Stimulated activated CD8-positive, alpha-beta memory T cell treated with anti-CD3 and anti-CD28 coated beads, Interleukin-12 subunit alpha, Interleukin-12 subunit beta, amount 100 ng/mL, for 24 hours (primary cell): Measurements from ENCODE around the gene PRELP.
"Not testable (repeated sequence)": the region's sequence is repeated elsewhere in the genome, so short reads cannot be mapped to it uniquely, and the experiment has no call there.

Source experiments
- DNase-seq: peaks from one replicate; pipeline ENCODE4 v3.0.0-alpha.2; 2020; ENCODE audit errors: extremely low read depth

Gene PRELP

GRCh38 chr1:203475012-203475981 lies at the start of gene PRELP:
Gene PRELP, plus strand, starts transcription at chr1:203475806. Its CDS starts 7,379 bp downstream, at chr1:203483185.
- no peak for DNase-seq

GRCh38 chr1:203426366-203426765 lies 49.2 kb upstream of the PRELP start:
- DNase-seq: no peak

- DNase-seq: no peak
These were observed 48.7 kb upstream of the PRELP start for GRCh38 chr1:203426870-203427269.

GRCh38 chr1:203427451-203427850 lies 48.2 kb upstream of the PRELP start:
- DNase-seq: no peak

GRCh38 chr1:203428981-203429599 lies 46.5 kb upstream of the PRELP start:
- no peak for DNase-seq

GRCh38 chr1:203435615-203436014 lies 40.0 kb upstream of the PRELP start:
- DNase-seq: no peak

GRCh38 chr1:203437696-203438315 lies 37.8 kb upstream of the PRELP start:
- DNase-seq: no peak

GRCh38 chr1:203439131-203439730 lies 36.4 kb upstream of the PRELP start:
- no peak for DNase-seq

- DNase-seq: no peak
These were observed 34.8 kb upstream of the PRELP start for GRCh38 chr1:203440771-203441170.

- no peak for DNase-seq
These were observed 33.8 kb upstream of the PRELP start for GRCh38 chr1:203441766-203442165.

- DNase-seq: no peak
These were observed 32.8 kb upstream of the PRELP start for GRCh38 chr1:203442821-203443220.

GRCh38 chr1:203443296-203443695 lies 32.3 kb upstream of the PRELP start:
- DNase-seq: no peak

- no peak for DNase-seq
These were observed 31.4 kb upstream of the PRELP start for GRCh38 chr1:203444171-203444576.

- no peak for DNase-seq
These were observed 28.5 kb upstream of the PRELP start for GRCh38 chr1:203447151-203447550.

GRCh38 chr1:203447598-203447997 lies 28.0 kb upstream of the PRELP start:
- not testable (repeated sequence) for DNase-seq

GRCh38 chr1:203448521-203449061 lies 27.0 kb upstream of the PRELP start:
- DNase-seq: no peak

- no peak for DNase-seq
These were observed 25.6 kb upstream of the PRELP start for GRCh38 chr1:203450001-203450400.

- no peak for DNase-seq
These were observed 25.0 kb upstream of the PRELP start for GRCh38 chr1:203450479-203451149.

GRCh38 chr1:203451836-203452784 lies 23.5 kb upstream of the PRELP start:
- DNase-seq: no peak

- no peak for DNase-seq
These were observed 22.6 kb upstream of the PRELP start for GRCh38 chr1:203453016-203453415.
